Nucleus accumbens (tissue), 56 donors: Measurements from ENCODE around the gene RASGRP2.

Experiments used
- DNase-seq, 56 donors: peaks; one replicate each; lab custom pipeline; 2025; lab: John Stamatoyannopoulos, UW

The RASGRP2 gene

DNA sequence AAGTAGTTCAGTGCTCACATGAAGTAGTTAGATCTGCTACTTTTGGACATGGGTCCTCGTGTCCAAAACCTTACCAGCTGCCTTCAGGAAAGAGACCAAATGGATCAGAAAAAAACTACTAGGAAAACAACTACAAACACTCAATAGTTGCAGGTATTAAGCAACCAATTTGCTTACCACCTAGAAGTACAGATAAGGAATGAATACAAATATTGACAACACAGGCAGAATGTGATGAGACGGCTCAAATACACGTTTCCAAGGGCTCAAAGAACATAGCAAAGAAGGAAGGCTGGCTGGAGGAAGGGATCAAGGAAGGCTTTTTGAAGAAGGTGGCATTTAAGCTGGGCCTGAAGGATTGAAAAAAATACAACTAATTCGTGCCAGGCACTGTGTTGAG, 62.8 kb downstream of the RASGRP2 start:
- no peak for DNase-seq

DNA sequence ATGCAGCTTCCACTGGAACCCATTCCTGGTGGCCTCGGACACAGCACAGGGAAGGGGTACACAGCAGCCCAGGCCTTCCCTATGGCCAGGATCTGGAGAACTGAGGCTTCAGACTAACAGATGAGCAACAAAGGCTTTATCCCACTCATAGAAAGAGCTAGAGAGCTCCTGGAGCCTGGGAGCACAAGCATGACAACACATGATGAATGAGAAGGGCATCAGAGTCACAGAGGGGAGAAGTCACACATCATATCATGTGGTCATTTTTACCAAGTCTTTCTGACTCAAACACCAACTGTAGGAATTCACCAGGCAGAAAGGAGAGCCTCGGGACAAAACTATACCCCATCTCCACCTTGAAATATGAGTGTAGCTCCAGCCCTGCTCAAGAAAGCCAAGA, 64.1 kb downstream of the RASGRP2 start:
- DNase-seq, result no peak

DNA sequence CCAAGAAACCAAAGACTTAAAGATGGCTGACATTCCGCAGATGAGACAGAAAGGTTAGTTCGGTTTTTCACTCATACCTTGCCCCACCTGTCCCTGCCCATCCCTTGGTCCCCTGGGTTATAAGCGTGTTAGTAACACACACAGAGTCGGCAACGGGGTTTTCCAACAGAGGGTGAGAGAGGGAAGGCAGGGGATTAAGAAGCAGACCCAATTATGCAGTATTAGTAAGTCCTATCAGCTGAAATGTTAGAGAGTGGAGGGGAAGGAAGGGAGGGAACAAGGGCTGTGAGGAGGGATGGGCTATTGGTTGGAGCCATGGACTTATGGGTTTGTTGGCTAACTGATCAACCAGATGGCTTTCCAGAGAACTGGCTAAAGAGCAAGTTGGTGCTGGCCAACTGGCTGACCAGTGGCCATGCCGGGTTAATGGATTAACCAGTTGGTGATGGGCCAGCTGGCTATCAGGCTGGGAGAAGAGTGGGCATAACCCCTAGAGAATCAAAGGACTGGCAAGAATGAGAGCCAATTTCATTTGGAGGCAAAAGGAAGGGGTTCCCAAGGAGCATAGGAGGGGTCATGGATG, 66.4 kb downstream of the RASGRP2 start:
- no peak for DNase-seq
